HEK293T (cell line): Measurements from ENCODE around the gene C19orf85.

ENCODE experiments used
- ELF4 ChIP-seq: fragments of 450-650 bp; IDR thresholded peaks from 2 replicates; pipeline ENCODE4 v1.6.1; 2017; ENCODE audit warnings: antibody characterized with exemption
- TARDBP ChIP-seq: fragments of 450-650 bp; IDR thresholded peaks from 2 replicates; pipeline ENCODE4 v1.6.1; 2016

- TF ChIP-seq TARDBP (no peak), ELF4 (no peak)
Observed at GRCh38 chr19:55482156-55482961, 17.8 kb upstream of the C19orf85 start.
